GM12801 (cell line): Measurements from ENCODE around the gene SORBS1.

ENCODE experiments used
- CTCF ChIP-seq: IDR thresholded peaks from one replicate; pipeline ENCODE4 v1.5.1; 2011; ENCODE audit warnings: control low read depth; ENCODE audit not compliant: insufficient read length; ENCODE audit errors: extremely low read depth

SORBS1 gene

GRCh38 chr10:95500097-95500496, 61.1 kb downstream of the SORBS1 start:
- TF ChIP-seq CTCF: no peak

- no peak for TF ChIP-seq CTCF
Measured at GRCh38 chr10:95499482-95499989, 61.6 kb downstream of the SORBS1 start.

DNA sequence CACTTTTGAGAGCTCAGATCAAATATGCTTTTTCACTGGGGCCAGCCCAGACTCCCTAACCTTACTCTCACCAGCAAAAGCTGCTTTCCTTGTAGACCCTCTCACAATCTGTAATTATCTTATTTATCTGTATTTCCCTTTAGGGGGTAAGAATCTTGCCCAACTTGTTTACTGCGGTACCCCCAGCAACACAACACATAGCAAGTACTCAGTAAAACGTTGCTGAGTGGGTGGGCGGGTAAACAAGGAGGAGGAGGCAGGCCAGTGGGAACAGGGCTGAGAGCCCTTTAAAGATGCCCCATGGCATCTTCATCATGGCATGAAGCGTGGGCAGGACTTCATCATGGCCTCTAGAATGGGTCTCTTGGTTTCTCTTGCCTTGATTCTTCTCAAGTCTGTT, 64.2 kb downstream of the SORBS1 start:
- no peak for TF ChIP-seq CTCF

DNA sequence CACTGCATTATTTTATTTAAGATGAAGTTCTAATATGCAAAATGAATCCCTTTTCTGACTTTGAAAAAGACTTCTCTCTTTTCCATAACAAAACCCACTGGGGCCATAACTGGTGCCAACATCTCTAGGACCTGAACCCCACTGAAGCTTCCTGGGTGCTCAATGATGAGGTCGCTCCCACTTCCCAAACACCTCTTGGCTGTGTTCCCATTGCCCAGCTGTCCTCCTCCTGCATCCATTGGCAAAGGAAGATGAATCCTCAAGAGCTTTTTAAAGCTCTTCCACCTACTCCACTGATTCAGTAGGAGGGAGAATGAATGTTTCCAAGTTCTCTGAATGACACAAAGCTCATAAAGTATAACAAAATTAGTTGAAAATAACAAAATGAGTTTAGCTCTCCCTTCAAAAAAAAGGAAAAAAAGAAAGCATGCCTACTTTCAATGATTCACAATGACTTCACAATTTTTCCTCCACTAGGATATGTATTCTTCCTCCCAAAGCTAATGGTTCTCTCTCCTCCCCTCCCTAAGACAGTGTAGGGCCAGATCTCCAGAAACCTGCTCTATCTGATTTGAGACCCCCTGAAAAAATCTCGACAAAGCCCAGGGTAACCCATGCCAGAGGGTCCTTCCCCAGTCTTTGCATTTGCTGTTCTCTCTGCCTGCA, 64.8 kb downstream of the SORBS1 start:
- TF ChIP-seq CTCF: no peak

DNA sequence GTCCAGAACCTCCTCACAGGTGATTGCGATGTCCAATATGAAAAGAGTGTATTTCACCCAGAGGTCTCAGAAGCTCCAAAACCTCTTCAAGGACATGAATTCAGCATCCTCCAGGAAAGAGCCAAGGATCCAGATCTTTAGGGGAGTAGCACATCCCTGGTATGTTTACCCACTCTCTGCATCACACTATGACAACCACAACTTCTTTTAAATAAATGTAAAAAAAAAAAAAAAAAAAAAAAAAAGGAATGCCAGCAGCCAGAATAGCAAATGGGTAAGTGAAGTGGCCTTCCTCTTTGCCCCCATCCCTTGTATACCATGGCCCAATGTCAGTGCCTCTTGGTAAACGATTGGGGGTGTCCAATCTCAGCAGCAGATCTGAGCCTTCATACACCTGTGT, 67.3 kb downstream of the SORBS1 start:
- no peak for TF ChIP-seq CTCF

DNA sequence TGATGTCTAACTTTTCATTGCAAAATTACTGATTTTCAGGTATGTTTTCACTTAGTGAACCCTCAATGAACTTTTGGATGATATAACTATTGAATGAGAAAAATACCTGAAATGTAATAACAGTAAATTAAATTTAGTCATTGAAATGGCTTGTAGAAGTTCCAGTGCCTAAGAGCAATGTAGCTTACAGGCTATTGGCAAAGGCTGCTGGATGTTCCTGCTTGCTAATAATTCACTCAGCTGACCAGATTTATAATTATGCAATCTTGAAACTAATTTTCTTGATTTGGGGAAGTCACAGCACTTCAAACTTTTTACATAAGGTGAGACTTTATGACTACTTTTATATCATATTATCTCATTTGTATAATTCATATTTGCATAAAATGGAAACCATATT, 73.2 kb downstream of the SORBS1 start:
- TF ChIP-seq CTCF: no peak

DNA sequence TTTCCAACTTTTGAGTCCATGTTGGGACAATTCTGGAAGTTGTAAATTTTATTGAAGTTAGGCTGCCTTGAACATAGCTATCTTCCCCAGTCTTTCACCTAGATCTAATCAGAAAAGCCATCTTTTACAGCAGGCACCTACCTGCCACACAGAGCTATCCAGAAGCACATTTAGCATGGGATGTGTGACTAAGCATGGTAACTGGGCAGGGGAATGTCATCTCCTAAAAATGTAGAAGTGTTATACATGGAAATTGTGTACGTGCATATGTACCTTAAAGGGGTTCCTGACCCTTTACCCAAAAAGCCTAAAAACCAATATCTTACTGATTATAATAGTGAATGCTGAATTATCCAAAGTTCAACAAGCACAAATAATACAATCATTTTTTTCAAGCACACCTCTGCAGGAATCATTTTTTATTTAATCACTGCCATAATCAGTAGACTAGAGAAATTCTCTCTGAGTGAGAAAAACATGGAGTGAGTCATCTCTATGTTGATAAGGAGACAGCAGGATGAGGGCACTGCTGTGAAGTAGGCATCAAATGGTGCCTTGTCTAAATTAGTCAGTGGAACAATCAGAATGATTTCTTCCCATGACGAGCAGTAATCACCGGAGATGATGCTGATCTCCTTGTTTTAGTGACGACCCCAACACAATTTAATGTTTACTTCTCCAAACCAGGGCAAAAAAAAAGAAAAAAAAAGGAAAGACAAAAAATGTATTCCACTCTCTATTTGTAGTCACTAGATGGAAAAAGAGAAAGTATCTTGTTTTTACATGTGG, 75.9 kb downstream of the SORBS1 start:
- no peak for TF ChIP-seq CTCF
